Stimulated activated CD4-positive, alpha-beta T cell treated with anti-CD3 and anti-CD28 coated beads, Interleukin-1b, Interleukin-23, amount 100 ng/mL, for 1 hour (primary cell): ENCODE data around the gene PAK1.
A peak's percentile ranks its signal among the peaks of the same experiment; 100 is the strongest.

Experiments used
- DNase-seq, 2 donors: peaks; one replicate each; pipeline ENCODE4 v3.0.0-alpha.2; 2020; ENCODE audit warnings: low read depth in 2 of 2

PAK1 gene

GRCh38 chr11:77436506-77436905 lies 37.4 kb downstream of the PAK1 start:
- DNase-seq: no peak

- no peak for DNase-seq
Measured at GRCh38 chr11:77435972-77436371, 37.9 kb downstream of the PAK1 start.

GRCh38 chr11:77431813-77432212 lies 42.1 kb downstream of the PAK1 start:
- no peak for DNase-seq

- no peak for DNase-seq
Measured at GRCh38 chr11:77428598-77428997, 45.3 kb downstream of the PAK1 start.

GRCh38 chr11:77425346-77425745 lies 48.5 kb downstream of the PAK1 start:
- no peak for DNase-seq

GRCh38 chr11:77424644-77425043 lies 49.2 kb downstream of the PAK1 start:
- no peak for DNase-seq

- DNase-seq: no peak
Measured at GRCh38 chr11:77423624-77424023, 50.3 kb downstream of the PAK1 start.

GRCh38 chr11:77422687-77423086 lies 51.2 kb downstream of the PAK1 start:
- no peak for DNase-seq

- no peak for DNase-seq
Measured at GRCh38 chr11:77421041-77421723, 52.7 kb downstream of the PAK1 start.

- no peak for DNase-seq
Measured at GRCh38 chr11:77418971-77419597, 54.8 kb downstream of the PAK1 start.

- DNase-seq: no peak
Measured at GRCh38 chr11:77418155-77418970, 55.5 kb downstream of the PAK1 start.

GRCh38 chr11:77416357-77416756 lies 57.5 kb downstream of the PAK1 start:
- DNase-seq: no peak

- DNase-seq: no peak
Measured at GRCh38 chr11:77413850-77414460, 59.9 kb downstream of the PAK1 start.

GRCh38 chr11:77412814-77413213 lies 61.1 kb downstream of the PAK1 start:
- no peak for DNase-seq

GRCh38 chr11:77411717-77412441 lies 62.0 kb downstream of the PAK1 start:
- peak; percentile 29 to 50 for DNase-seq

GRCh38 chr11:77411137-77411707 lies 62.7 kb downstream of the PAK1 start:
- no peak for DNase-seq

GRCh38 chr11:77410076-77410827 lies 63.6 kb downstream of the PAK1 start:
- DNase-seq: no peak

- no peak for DNase-seq
Measured at GRCh38 chr11:77409046-77409445, 64.8 kb downstream of the PAK1 start.

GRCh38 chr11:77407613-77408012 lies 66.3 kb downstream of the PAK1 start:
- DNase-seq: no peak

GRCh38 chr11:77406396-77406795 lies 67.5 kb downstream of the PAK1 start:
- DNase-seq: no peak

- DNase-seq: no peak
Measured at GRCh38 chr11:77403211-77403610, 70.7 kb downstream of the PAK1 start.
